ENCODE measurements around the gene COX20.

COX20 gene

DNA sequence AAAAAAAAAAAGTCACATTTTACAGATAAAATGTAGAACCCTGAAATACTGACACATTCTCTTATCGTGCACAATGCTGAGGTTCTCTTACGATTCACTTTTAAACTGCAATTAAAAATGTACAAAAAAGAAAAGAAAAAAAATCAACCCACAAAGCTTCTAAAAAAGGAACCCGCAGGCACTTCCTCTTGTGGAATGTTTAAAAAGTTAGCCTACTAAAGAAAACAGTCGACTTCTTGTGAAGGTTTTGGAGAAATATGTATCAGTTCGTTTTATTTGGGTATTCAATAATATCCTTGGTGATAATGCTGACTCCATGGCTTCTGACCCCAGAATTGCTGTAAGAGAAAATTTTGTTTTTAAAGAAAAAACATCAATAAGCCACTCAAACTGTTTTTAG is 18.7 kb downstream of the COX20 start:
- no peak for DNase-seq

DNA sequence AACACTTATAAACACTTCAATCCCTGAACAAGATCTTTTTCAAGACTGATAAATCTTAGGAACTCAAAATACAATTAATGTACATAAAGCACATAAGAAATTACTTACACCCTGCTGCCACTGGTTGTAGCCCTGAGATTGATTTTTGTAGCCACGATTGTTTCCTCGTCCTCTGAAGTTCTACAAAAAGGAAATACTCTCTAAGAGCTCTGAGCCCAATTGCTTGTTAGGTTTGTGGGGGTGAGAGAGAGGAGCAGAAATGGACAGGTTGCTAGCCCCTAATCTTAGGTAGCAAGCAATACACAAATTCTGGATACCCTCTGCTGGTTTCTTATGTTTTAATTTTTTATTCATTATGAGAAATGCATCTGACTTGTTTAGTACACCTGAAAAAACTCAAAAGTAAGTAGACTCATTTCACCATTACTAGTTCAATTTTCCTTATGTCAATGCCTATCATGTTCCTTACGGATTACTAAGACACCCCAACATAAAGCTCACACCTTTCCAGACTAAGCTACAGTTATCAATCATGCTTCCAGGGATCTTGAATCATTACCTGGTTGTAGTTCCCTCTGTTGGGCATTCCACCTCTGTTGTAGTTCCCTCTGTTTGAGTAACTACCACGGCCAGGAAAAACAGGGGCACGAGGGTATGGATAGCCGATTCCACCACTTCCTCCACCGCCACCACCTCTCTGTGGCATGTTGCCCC is 19.6 kb downstream of the COX20 start:
- no peak for DNase-seq

- no peak for DNase-seq
Measured at GRCh38 chr1:244857761-244858160, 22.3 kb downstream of the COX20 start.

GRCh38 chr1:244858357-244858756 is 22.9 kb downstream of the COX20 start:
- no peak for DNase-seq

- no peak for DNase-seq
Measured at GRCh38 chr1:244860078-244860477, 24.6 kb downstream of the COX20 start.

DNA sequence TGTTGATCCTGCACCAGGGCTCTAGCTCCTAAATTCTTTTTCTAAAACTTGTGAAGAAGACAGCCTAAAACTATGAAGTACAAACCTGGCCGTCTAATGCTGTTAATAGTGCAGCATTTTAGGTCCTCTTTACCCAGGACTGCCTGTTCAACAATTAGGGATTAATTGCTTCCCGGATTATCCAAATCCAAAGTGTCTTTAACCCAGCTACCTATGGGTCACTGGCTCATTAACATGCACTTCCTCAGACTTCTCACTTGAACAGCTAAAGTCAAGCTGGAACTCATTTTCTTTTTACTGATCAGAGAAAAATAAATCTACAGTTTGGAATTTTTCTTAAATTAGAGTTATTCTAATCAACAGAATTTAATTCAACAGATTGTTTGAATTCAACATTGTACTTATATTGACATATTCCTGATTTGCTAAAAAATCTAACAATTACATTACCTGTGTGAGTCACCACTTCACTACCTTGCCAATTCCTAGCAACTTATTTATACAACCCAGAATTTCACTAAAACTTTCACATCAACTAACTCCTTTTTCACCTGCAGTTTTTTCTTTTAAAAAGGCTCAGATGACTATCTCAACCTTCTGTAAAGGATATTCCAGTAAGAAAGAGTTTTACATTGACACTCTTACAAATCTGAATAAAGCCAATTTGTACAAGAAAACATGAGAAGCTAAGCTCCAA is 25.6 kb downstream of the COX20 start:
- DNase-seq = no peak

DNA sequence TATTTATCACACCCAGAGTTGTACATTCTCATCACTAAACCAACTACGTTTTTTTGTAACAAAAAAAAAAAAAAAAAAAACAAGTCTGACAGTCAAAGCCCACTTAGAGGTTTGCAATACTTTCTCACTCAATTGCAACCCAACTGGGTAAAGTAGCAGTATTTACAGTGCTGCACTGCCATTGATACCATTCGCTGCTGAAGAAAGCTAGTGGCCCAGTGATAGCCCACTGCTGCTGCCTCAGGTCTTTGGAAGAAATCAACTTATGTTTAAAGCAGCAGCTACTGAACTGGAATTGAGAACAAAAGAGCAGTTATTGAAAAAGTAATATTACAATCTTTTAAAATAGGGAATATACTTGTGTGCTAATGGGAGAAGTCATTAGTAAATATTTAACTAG is 26.2 kb downstream of the COX20 start:
- DNase-seq = no peak

- DNase-seq = no peak
Measured at GRCh38 chr1:244862354-244862698, 26.9 kb downstream of the COX20 start.

GRCh38 chr1:244862699-244863490 is 27.4 kb downstream of the COX20 start:
- DNase-seq = peak; percentile 95 to 97

DNA sequence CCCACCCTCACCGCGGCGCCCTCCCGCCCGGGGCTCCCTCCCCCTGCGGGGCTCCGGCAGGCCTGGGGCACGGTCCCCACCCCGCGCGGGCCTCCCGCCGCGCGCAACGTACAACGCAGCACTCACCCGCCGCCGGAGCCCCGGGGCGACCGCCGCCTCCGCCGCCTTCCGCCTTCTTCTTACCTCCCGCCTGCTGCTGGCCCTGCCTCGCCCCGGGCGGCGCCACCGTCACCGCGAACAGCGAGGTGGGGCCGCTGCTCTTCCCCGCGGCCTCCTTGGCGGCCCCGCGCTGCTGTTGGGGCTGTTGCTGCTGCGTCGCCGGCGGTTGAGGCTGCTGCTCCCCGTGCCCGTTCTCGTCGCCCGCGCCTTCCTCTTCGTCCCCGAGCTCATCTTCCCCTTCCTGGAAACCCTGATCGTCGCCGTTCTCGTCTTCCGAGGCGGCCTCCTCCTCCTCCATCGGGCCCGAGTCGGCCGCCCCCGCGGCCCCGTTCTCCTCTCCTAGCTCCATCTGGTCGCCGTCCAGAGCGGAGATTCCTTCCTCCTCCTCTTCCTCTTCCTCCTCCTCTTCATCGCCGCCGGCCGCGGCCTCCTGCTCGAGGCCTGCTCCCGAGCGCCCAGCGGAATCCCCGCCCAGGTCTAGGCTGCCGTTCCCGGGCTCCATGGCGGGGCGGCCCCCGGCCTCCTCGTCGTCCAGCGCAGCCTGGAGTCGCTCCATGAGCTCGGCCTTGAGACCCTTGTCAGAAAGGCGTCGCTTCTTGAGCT is 28.2 kb downstream of the COX20 start:
- DNase-seq = peak; percentile 41 to 49

DNA sequence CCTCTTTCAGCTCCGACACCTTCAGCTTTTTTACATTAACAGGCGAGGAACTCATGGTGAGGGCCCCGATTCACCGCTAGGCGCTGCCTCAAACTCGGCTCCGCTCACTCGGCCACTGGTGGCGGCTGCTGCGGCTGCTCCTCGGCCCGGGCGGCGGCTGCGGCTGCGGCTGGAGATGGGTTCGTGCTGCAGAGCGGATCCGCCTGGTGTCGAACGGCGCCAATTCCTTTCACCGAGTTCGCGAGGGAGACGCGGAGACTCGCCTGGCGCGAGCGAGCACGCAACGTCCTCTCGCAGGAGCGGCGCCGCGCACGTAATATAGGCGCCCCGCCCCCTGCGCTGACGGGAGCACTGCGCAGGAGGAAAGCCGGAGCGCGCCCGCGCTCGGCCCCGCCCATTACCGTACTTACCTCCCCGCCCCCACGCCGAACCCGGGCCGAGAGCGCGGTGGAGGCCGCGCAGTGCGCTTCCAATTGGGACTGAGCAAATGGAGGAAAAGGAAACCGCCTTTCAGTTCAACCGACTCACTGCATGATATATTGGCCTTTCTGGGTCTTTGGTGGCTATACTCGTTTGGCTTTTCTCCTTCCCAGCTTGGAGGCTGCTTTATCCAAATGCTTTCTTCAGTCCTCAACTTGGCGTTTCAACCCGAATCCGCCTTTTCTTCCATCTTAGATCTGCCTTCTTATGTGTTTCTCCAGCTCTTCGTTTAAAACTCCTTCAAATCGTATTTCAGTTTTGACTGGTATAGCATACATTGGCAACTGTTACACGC is 29.0 kb downstream of the COX20 start, which contains the start of gene HNRNPU:
TSS of gene HNRNPU (minus strand) at position 291 of the 775 bp plus-strand sequence. CDS start at position 55, 236 bp downstream.
- peak; percentile 97 for DNase-seq

GRCh38 chr1:244865028-244865371 is 29.5 kb downstream of the COX20 start:
- peak; percentile 49 to 50 for DNase-seq

DNA sequence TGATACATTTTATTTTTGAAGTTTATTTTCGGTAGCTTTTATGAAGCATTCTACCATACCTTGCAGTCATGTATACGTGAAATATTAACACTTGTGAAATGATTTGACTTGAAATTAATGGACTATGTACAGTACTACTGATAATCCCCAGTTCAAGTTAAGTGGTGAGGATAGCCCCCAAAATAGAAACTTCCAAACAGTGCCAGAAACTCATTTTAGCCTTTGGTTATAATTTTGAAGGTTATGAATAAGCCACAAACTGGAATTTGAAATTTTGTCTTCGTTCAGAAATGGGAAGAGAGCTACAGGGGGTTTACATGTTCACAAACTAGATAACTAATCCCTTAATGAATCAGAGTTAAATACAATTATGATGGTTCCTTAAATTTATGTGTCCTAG is 30.4 kb downstream of the COX20 start:
- no peak for DNase-seq

GRCh38 chr1:244866355-244866754 is 30.9 kb downstream of the COX20 start:
- DNase-seq = no peak

- DNase-seq = no peak
Measured at GRCh38 chr1:244868484-244869363, 33.3 kb downstream of the COX20 start.

GRCh38 chr1:244869364-244869827 is 33.9 kb downstream of the COX20 start:
- no peak for DNase-seq

DNA sequence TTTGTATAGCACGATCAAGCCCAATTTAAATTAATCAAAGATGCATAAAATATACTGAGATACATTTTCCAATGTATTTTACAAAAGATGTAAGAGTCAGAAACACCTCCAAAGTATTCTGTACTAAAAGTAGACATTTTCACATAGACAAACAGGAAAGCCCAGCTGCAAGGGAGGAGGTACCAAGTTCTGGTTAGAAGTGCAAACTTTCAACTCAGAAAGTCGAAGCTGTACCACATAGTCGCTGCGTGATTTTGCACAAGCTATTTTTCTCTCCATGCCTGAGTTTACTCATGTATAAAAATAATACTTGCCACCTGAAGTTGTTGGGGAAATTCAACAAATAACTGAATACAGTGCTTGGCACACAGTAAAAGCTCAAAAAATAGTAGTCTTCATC is 34.5 kb downstream of the COX20 start:
- DNase-seq = no peak

- DNase-seq = no peak
Measured at GRCh38 chr1:244874974-244875579, 39.6 kb downstream of the COX20 start.

GRCh38 chr1:244876228-244876910 is 40.9 kb downstream of the COX20 start:
- DNase-seq = no peak

DNA sequence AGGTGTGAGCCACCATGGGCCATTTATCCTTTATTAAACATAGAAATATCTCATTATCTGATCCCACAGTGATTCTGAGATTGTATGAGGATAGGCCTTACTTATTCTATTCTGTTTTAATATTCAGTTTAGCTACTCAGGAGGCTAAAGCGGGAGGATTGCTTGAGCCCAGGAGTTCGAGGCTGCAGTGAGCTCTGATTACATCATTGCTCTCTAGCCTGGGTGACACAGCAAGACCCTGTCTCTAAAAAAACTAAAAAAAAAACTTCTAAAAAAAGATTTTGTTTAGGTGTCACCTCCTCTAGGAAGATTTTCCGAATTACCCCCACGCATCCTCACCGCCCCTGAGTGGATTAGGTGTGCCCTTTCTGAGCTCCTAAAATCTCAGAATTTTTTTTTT is 43.2 kb downstream of the COX20 start:
- DNase-seq = no peak

Data from stimulated activated CD4-positive, alpha-beta T cell treated with anti-CD3 and anti-CD28 coated beads, Interleukin-2, amount 100 ng/mL, for 24 hours (primary cell).